BLaER1 (cell line): ENCODE measurements around the gene CSH1.
"Not testable (repeated sequence)": the region's sequence is repeated elsewhere in the genome, so short reads cannot be mapped to it uniquely, and the experiment has no call there.

Experiments
- H3K27ac ChIP-seq: shearing (Covaris generic); formaldehyde crosslinking; 2 replicates; pipeline ENCODE4 v1.8.1; 2022
- H3K27me3 ChIP-seq: shearing (Covaris generic); formaldehyde crosslinking; 2 replicates; pipeline ENCODE4 v1.8.1; 2022
- H3K36me3 ChIP-seq: shearing (Covaris generic); formaldehyde crosslinking; 2 replicates; pipeline ENCODE4 v1.8.1; 2022
- H3K4me1 ChIP-seq: shearing (Covaris generic); formaldehyde crosslinking; 2 replicates; pipeline ENCODE4 v1.8.1; 2022
- H3K4me2 ChIP-seq: shearing (Covaris generic); formaldehyde crosslinking; 2 replicates; pipeline ENCODE4 v1.8.1; 2022
- H3K4me3 ChIP-seq: shearing (Covaris generic); formaldehyde crosslinking; 2 replicates; pipeline ENCODE4 v1.8.1; 2022
- H3K9ac ChIP-seq: shearing (Covaris generic); formaldehyde crosslinking; 2 replicates; pipeline ENCODE4 v1.8.1; 2022
- H3K9me3 ChIP-seq: shearing (Covaris generic); formaldehyde crosslinking; 2 replicates; pipeline ENCODE4 v1.8.1; 2022
- H4K20me1 ChIP-seq: shearing (Covaris generic); formaldehyde crosslinking; 2 replicates; pipeline ENCODE4 v1.8.1; 2022
- Cebpa-rat ChIP-seq: shearing (Covaris generic); IDR thresholded peaks from 2 replicates; pipeline ENCODE4 v1.8.1; 2022

CSH1 gene

GRCh38 chr17:63881935-63882601 lies 14.3 kb downstream of the CSH1 start, which contains the start of gene GH2:
Gene GH2, minus strand, starts transcription at chr17:63881944. Its CDS starts 143 bp downstream, at chr17:63881801.
- Histone ChIP-seq H3K9me3 (no peaks in the 10 kb centered on the region), H3K4me1 (peaks cover 10% of the 10 kb centered on the region), H3K4me2 (no peak within 1 kb of the TSS), H3K27me3 (no peaks in the 10 kb centered on the region), H3K27ac (no peak within 1 kb of the TSS), H3K9ac (no peak within 1 kb of the TSS), H3K4me3 (no peak within 1 kb of the TSS), H3K36me3 (no peaks in the 10 kb centered on the region), H4K20me1 (no peaks in the 10 kb centered on the region)
- no peak for TF ChIP-seq Cebpa-rat

DNA sequence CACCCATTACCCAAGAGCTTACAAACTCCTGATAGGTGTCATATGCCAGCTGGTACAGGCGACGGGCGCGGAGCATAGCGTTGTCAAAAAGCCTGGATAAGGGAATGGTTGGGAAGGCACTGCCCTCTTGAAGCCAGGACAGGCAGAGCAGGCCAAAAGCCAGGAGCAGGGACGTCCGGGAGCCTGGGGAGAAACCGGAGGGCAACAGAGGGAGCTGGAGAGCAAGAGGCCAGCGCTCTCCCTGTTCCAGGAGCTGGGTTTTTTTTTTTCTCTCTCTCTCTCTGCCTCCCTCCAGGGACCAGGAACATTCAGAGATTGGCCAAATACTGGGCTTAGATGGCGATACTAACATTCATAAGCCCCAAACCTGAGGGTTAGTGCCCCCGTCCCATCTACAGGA lies 15.0 kb downstream of the CSH1 start:
- not testable (repeated sequence) for H3K9me3 ChIP-seq, H3K4me2 ChIP-seq, H3K27me3 ChIP-seq, H3K9ac ChIP-seq, H3K36me3 ChIP-seq, H3K4me1 ChIP-seq, H3K27ac ChIP-seq, H4K20me1 ChIP-seq, H3K4me3 ChIP-seq

GRCh38 chr17:63880706-63881105 lies 15.7 kb downstream of the CSH1 start:
- Histone ChIP-seq H3K4me3 (no peak overlapping the region), H3K27ac (no peak overlapping the region), H3K9ac (no peak overlapping the region), H4K20me1 (no peaks in the 10 kb centered on the region), H3K36me3 (no peaks in the 10 kb centered on the region), H3K27me3 (no peaks in the 10 kb centered on the region), H3K9me3 (no peaks in the 10 kb centered on the region), H3K4me1 (peaks cover 10% of the 10 kb centered on the region), H3K4me2 (no peak overlapping the region)
- TF ChIP-seq Cebpa-rat: no peak

- not testable (repeated sequence) for H4K20me1 ChIP-seq, H3K36me3 ChIP-seq, H3K4me1 ChIP-seq, H3K27me3 ChIP-seq, H3K9ac ChIP-seq, H3K9me3 ChIP-seq, H3K27ac ChIP-seq, H3K4me3 ChIP-seq
- H3K4me2 ChIP-seq: peak overlapping the region; percentile 48
These were observed 18.0 kb downstream of the CSH1 start for GRCh38 chr17:63878413-63878812.

- not testable (repeated sequence) for H3K4me2 ChIP-seq, H3K27ac ChIP-seq, H3K4me1 ChIP-seq, H3K9me3 ChIP-seq, H3K36me3 ChIP-seq, H3K4me3 ChIP-seq, H3K27me3 ChIP-seq, H3K9ac ChIP-seq, H4K20me1 ChIP-seq
These were observed 21.7 kb downstream of the CSH1 start for GRCh38 chr17:63874693-63875092.

- not testable (repeated sequence) for H3K4me3 ChIP-seq, H3K36me3 ChIP-seq, H3K9ac ChIP-seq, H3K27ac ChIP-seq, H3K4me1 ChIP-seq, H4K20me1 ChIP-seq, H3K27me3 ChIP-seq, H3K9me3 ChIP-seq, H3K4me2 ChIP-seq
These were observed 22.2 kb downstream of the CSH1 start for GRCh38 chr17:63874061-63874626.

GRCh38 chr17:63873577-63873976 lies 22.8 kb downstream of the CSH1 start, which contains the start of gene CSH2:
Gene CSH2, minus strand, starts transcription at chr17:63873677. Its CDS starts 63 bp downstream, at chr17:63873614.
- not testable (repeated sequence) for H3K4me3 ChIP-seq, H3K9me3 ChIP-seq, H4K20me1 ChIP-seq, H3K27me3 ChIP-seq, H3K9ac ChIP-seq, H3K4me2 ChIP-seq, H3K27ac ChIP-seq, H3K4me1 ChIP-seq, H3K36me3 ChIP-seq

GRCh38 chr17:63871646-63872365 lies 24.6 kb downstream of the CSH1 start:
- not testable (repeated sequence) for H4K20me1 ChIP-seq, H3K4me3 ChIP-seq, H3K9me3 ChIP-seq, H3K36me3 ChIP-seq, H3K4me1 ChIP-seq, H3K9ac ChIP-seq, H3K27ac ChIP-seq, H3K4me2 ChIP-seq, H3K27me3 ChIP-seq

DNA sequence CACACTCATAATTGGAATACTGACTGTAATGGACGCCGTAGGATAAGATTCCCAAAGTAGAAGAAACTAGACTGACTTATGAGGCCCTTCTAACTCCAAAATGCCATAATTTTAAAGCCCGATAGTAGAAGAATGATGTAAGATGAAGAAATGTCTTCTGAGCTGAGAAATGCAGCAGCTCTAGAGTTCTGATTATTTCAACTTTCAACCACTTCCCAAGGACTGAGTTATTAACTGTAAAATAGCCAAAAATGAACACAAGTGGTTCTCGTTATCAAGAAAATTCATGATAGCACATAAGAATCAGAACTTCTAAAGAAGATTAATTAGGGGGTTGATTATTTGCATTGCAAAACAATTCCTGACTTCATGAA lies 26.1 kb downstream of the CSH1 start:
- not testable (repeated sequence) for H3K4me2 ChIP-seq

GRCh38 chr17:63869491-63870291 lies 26.7 kb downstream of the CSH1 start:
- not testable (repeated sequence) for H3K9ac ChIP-seq, H3K27me3 ChIP-seq, H3K4me2 ChIP-seq, H3K4me1 ChIP-seq, H4K20me1 ChIP-seq, H3K9me3 ChIP-seq, H3K4me3 ChIP-seq, H3K27ac ChIP-seq, H3K36me3 ChIP-seq

More for the DNA sequence above, 26.1 kb downstream of the CSH1 start:
- not testable (repeated sequence) for H3K27me3 ChIP-seq, H3K27ac ChIP-seq, H3K9ac ChIP-seq, H3K4me1 ChIP-seq, H4K20me1 ChIP-seq, H3K9me3 ChIP-seq, H3K4me3 ChIP-seq, H3K36me3 ChIP-seq

- H3K4me1 ChIP-seq, H3K4me2 ChIP-seq, H3K4me3 ChIP-seq, H3K9me3 ChIP-seq, H3K27ac ChIP-seq, H3K27me3 ChIP-seq, H3K9ac ChIP-seq, H4K20me1 ChIP-seq, H3K36me3 ChIP-seq: not testable (repeated sequence)
These were observed 29.7 kb downstream of the CSH1 start for GRCh38 chr17:63866625-63867024.
